Measurements from ENCODE around the gene PTPA.
A peak's percentile ranks its signal among the peaks of the same experiment; 100 is the strongest.
"Not testable (repeated sequence)": the region's sequence is repeated elsewhere in the genome, so short reads cannot be mapped to it uniquely, and the experiment has no call there.

The PTPA gene

DNA sequence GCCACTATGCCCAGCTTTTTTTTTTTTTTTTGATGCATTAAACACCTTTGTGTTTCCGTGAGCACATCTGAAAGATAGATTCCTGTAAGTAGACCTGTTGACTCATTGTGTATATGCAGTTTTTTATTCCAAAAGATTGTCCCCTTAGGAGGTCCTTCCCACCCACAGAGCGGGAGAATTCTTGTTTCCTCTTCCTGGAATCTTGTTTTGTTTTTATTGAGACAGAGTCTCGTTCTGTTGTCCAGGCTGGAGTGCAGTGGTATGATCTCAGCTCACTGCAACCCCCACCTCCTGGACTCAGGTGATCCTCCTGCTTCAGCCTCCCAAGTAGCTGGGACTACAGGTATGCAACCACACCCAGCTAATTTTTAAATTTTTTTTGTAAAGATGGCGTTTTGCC is 7.6 kb downstream of the PTPA start:
- DNase-seq (ENCODE audit: low read depth), result no peak
- H3K4me3 ChIP-seq (ENCODE audit: low read depth, low read length), result no peak overlapping the region
- TF ChIP-seq, protein P1, sequence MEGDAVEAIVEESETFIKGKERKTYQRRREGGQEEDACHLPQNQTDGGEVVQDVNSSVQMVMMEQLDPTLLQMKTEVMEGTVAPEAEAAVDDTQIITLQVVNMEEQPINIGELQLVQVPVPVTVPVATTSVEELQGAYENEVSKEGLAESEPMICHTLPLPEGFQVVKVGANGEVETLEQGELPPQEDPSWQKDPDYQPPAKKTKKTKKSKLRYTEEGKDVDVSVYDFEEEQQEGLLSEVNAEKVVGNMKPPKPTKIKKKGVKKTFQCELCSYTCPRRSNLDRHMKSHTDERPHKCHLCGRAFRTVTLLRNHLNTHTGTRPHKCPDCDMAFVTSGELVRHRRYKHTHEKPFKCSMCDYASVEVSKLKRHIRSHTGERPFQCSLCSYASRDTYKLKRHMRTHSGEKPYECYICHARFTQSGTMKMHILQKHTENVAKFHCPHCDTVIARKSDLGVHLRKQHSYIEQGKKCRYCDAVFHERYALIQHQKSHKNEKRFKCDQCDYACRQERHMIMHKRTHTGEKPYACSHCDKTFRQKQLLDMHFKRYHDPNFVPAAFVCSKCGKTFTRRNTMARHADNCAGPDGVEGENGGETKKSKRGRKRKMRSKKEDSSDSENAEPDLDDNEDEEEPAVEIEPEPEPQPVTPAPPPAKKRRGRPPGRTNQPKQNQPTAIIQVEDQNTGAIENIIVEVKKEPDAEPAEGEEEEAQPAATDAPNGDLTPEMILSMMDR (IDR thresholded peaks at IDR 0.05; ENCODE audit: low read depth, low read length), result no peak
- no peak for TF ChIP-seq MYC (IDR thresholded peaks at IDR 0.05; ENCODE audit: low read depth, low read length)

DNA sequence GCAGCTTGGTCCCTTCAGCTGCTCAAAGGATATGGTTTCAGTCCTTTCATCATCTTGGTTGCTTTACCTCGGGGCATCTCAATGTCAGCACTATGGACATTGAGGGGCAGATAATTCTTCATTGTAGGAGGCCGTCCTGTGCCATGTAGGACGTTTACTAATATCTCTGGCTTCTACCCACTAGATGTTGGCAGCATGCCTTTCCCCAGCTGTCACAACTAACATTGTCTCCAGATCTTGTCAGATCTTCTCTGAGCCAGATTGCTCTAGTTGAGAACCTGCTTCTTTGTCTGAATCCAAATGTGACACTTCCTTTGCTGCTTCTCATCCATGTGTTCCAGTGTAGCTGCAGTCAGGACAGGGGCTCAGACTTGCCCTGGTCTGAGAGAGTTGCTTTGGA is 10.3 kb downstream of the PTPA start:
- no peak for TF ChIP-seq MYC (IDR thresholded peaks at IDR 0.05; ENCODE audit: low read depth, low read length)
- TF ChIP-seq, protein P2, sequence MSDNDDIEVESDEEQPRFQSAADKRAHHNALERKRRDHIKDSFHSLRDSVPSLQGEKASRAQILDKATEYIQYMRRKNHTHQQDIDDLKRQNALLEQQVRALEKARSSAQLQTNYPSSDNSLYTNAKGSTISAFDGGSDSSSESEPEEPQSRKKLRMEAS (IDR thresholded peaks at IDR 0.05; ENCODE audit: low read depth, low read length), result no peak
- TF ChIP-seq, protein P1 (IDR thresholded peaks at IDR 0.05; ENCODE audit: low read depth, low read length), result no peak
- no peak for TF ChIP-seq POLR2A (IDR thresholded peaks at IDR 0.05; ENCODE audit: extremely low read depth, insufficient read length)
- DNase-seq (ENCODE audit: low read depth), result no peak
- no peak overlapping the region for H3K4me3 ChIP-seq (ENCODE audit: low read depth, low read length)

DNA sequence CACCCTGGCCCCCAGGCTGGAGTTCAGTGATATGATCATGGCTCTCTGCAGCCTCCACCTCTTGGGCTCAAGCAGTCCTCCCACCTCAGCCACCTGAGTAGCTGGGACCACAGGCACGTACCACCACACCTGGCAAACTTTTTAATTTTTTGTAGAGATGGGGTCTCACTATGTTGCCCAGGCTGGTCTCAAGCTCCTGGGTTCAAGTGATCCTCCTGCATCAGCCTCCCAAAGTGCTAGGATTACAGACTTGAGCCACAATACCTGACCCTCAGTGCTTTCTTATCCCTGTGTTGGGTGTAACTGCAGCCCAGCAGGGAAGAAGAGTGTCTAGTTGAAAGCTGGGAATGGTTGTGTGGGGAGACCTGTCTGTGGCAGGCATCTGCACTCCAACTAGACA is 10.9 kb downstream of the PTPA start:
- TF ChIP-seq POLR2A (IDR thresholded peaks at IDR 0.05; ENCODE audit: extremely low read depth, insufficient read length) (no peak), MYC (IDR thresholded peaks at IDR 0.05; ENCODE audit: low read depth, low read length) (no peak)
- TF ChIP-seq, protein P1 (IDR thresholded peaks at IDR 0.05; ENCODE audit: low read depth, low read length), result no peak
- TF ChIP-seq, protein P2 (IDR thresholded peaks at IDR 0.05; ENCODE audit: low read depth, low read length), result no peak
- no peak overlapping the region for H3K4me3 ChIP-seq (ENCODE audit: low read depth, low read length)
- no peak for DNase-seq (ENCODE audit: low read depth)

DNA sequence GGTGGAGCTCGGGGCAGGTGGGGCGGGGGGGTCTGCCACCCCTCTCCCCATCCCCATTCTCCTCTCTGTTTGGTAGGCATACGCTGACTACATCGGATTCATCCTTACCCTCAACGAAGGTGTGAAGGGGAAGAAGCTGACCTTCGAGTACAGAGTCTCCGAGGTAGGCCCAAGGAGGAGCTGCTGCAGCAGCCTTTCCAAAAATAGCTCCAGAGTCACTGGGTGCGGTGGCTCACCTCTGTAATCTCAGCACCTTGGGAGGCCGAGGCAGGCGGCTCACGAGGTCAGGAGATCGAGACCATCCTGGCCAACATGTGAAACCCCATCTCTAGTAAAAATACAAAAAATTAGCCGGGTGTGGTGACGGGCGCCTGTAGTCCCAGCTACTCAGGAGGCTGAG is 11.8 kb downstream of the PTPA start:
- not testable (repeated sequence) for H3K4me3 ChIP-seq (ENCODE audit: low read depth, low read length); DNase-seq (ENCODE audit: low read depth)

- TF ChIP-seq POLR2A (IDR thresholded peaks at IDR 0.05; ENCODE audit: extremely low read depth, insufficient read length) (no peak), MYC (IDR thresholded peaks at IDR 0.05; ENCODE audit: low read depth, low read length) (no peak)
- TF ChIP-seq, protein P1 (IDR thresholded peaks at IDR 0.05; ENCODE audit: low read depth, low read length), result no peak
- TF ChIP-seq, protein P2 (IDR thresholded peaks at IDR 0.05; ENCODE audit: low read depth, low read length), result no peak
- no peak for DNase-seq (ENCODE audit: low read depth)
- no peak overlapping the region for H3K4me3 ChIP-seq (ENCODE audit: low read depth, low read length)
Observed at GRCh38 chr9:129124506-129125069, 13.4 kb downstream of the PTPA start.

GRCh38 chr9:129125478-129125877 is 14.3 kb downstream of the PTPA start:
- DNase-seq (ENCODE audit: low read depth), result peak; percentile 90
- no peak overlapping the region for H3K4me3 ChIP-seq (ENCODE audit: low read depth, low read length)
- TF ChIP-seq MYC (IDR thresholded peaks at IDR 0.05; ENCODE audit: low read depth, low read length), result no peak

DNA sequence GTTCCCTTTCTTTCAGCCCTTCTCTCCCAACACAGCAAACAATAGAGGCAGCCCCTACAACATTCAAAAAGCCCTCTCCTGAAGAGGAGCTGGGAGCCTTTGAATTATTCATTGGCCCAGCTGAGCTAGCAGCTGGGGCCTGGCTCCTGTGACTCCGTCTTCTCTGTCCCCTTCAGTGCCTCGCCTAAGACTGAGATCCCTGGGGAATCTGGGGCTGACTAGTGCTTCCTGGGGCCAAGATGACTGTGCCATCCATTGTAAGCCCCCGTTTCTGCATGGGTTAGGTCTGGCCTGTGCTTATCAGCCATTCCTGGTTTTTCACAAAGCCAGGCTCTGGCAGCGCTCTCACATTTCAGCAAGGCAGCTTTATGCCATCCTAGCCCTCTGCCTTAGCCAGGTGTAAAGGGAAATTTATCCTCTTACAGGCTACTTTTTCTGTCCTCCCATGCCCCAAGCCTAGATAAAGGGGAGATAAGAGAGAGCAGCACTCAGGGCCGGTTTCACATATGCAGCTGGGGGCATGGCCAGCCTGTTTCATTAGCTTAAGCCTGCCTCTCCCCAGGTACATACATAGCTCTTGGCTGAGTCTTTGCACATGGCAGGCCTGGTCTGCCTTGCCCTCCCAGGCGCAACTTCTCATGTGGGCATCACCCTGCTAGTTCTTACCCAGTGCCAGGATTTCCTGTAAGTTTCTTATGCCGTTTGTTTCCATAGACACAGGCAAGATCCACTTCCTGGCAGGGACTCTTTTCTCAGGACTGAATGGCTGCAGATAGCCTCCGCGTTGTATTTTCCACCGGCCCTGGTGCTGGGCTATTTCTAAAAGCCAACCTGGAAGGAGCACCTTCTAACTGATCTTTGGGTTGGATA is 15.8 kb downstream of the PTPA start:
- no peak overlapping the region for H3K4me3 ChIP-seq (ENCODE audit: low read depth, low read length)
- TF ChIP-seq MYC (IDR thresholded peaks at IDR 0.05; ENCODE audit: low read depth, low read length), result no peak
- TF ChIP-seq POLR2A (IDR thresholded peaks at IDR 0.05; ENCODE audit: extremely low read depth, insufficient read length), result no peak
- TF ChIP-seq, protein P2 (IDR thresholded peaks at IDR 0.05; ENCODE audit: low read depth, low read length), result no peak
- TF ChIP-seq, protein P1 (IDR thresholded peaks at IDR 0.05; ENCODE audit: low read depth, low read length), result no peak
- peak; percentile 45 for DNase-seq (ENCODE audit: low read depth)
